Activated CD4-positive, alpha-beta T cell treated with anti-CD3 and anti-CD28 coated beads, Interleukin-2, amount 50 U/mL, for 48 hours (primary cell): ENCODE measurements around the gene RNF213.

Source experiments
- DNase-seq, 2 experiments: peaks; one replicate each; pipeline ENCODE4 v3.0.0-alpha.2; 2020

The RNF213 gene

GRCh38 chr17:80260791-80261158 lies at the start of gene RNF213:
Gene RNF213, plus strand, starts transcription at chr17:80260852. Its CDS starts 2,830 bp downstream, at chr17:80263682.
- peak; percentile 42 to 50 for DNase-seq

- no peak for DNase-seq
These were observed 48.5 kb upstream of the RNF213 start for GRCh38 chr17:80212109-80212508.

GRCh38 chr17:80212511-80212910 lies 48.1 kb upstream of the RNF213 start:
- DNase-seq: no peak

- DNase-seq: no peak
These were observed 47.5 kb upstream of the RNF213 start for GRCh38 chr17:80212962-80213642.

GRCh38 chr17:80213643-80213975 lies 47.0 kb upstream of the RNF213 start:
- no peak for DNase-seq

- no peak for DNase-seq
These were observed 46.4 kb upstream of the RNF213 start for GRCh38 chr17:80214012-80214877.

GRCh38 chr17:80214878-80215210 lies 45.8 kb upstream of the RNF213 start:
- no peak for DNase-seq

- DNase-seq: no peak
These were observed 43.9 kb upstream of the RNF213 start for GRCh38 chr17:80216473-80217456.

- DNase-seq: no peak
These were observed 42.8 kb upstream of the RNF213 start for GRCh38 chr17:80217703-80218362.

GRCh38 chr17:80218391-80218790 lies 42.3 kb upstream of the RNF213 start:
- no peak for DNase-seq

GRCh38 chr17:80219013-80219762 lies 41.5 kb upstream of the RNF213 start:
- DNase-seq: peak; percentile 95 to 96

GRCh38 chr17:80219763-80220053 lies 40.9 kb upstream of the RNF213 start:
- no peak for DNase-seq

- peak; percentile 81 to 82 for DNase-seq
These were observed 40.5 kb upstream of the RNF213 start, which contains the start of the genes SGSH and SLC26A11 for GRCh38 chr17:80220054-80220735. Gene SGSH, minus strand, starts transcription at chr17:80220333. Its CDS starts 20 bp downstream, at chr17:80220313. Gene SLC26A11, plus strand, starts transcription at chr17:80220427. Its CDS starts 1,134 bp downstream, at chr17:80221561.

GRCh38 chr17:80220736-80221215 lies 39.9 kb upstream of the RNF213 start:
- peak; percentile 17 to 22 for DNase-seq

GRCh38 chr17:80221351-80222105 lies 39.1 kb upstream of the RNF213 start:
- DNase-seq: no peak

GRCh38 chr17:80222376-80223141 lies 38.1 kb upstream of the RNF213 start:
- no peak for DNase-seq

- no peak for DNase-seq
These were observed 37.4 kb upstream of the RNF213 start for GRCh38 chr17:80223142-80223815.

GRCh38 chr17:80223838-80224497 lies 36.7 kb upstream of the RNF213 start:
- DNase-seq: no peak
